Measurements from ENCODE around the gene C4A. TPM values are rescaled to one million over a fixed set of nuclear protein-coding genes. Genes with fewer than 3 reads are reported as not detected.
A peak's percentile ranks its signal among the peaks of the same experiment; 100 is the strongest.
"Not testable (repeated sequence)": the region's sequence is repeated elsewhere in the genome, so short reads cannot be mapped to it uniquely, and the experiment has no call there.

Gene C4A
- total RNA-seq, 1 donor from 2014 or later: 6.1 TPM

DNA sequence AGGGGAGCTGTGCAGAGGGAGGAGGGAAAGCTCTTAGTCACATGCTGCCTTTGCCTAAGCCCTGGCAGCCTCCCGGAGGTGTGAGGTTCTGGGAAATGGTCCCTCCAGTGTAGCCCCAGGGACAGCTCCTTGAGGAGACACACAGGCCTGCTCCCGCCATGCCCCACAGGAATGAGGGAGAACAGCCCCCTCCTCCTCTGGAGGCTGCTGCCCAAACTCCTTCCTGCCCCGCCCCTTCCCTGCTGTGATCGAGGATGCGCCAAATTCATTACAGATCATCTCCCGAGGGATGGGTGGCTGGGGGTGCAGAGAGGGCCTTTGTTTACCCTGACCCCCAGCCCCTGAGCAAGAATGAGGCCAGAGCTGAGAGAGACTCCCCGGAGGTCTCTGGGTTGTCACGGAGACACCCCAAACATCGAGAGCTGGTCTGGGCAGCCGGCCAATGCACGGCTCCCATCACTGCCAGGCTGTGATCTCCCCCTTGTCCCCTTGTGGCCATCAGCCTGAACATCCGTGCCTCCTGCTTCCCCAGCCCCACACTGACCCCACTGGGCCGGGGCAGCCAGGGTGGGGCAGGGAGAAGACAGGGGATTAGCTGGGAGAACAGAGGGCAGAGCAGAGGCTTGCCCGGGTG, 64.7 kb downstream of the C4A start:
- no peak overlapping the region for H3K4me3 Mint-ChIP-seq (ENCODE audit: unreplicated experiment)
- H3K36me3 Mint-ChIP-seq (ENCODE audit: low read depth, unreplicated experiment): peaks cover 7% of the 10 kb centered on the region
- H3K27ac Mint-ChIP-seq (ENCODE audit: unreplicated experiment): no peak overlapping the region
- no peak for DNase-seq (ENCODE audit: low spot score)
- peaks cover 9% of the 10 kb centered on the region for H3K27me3 Mint-ChIP-seq (ENCODE audit: unreplicated experiment)
- TF ChIP-seq, protein P1, sequence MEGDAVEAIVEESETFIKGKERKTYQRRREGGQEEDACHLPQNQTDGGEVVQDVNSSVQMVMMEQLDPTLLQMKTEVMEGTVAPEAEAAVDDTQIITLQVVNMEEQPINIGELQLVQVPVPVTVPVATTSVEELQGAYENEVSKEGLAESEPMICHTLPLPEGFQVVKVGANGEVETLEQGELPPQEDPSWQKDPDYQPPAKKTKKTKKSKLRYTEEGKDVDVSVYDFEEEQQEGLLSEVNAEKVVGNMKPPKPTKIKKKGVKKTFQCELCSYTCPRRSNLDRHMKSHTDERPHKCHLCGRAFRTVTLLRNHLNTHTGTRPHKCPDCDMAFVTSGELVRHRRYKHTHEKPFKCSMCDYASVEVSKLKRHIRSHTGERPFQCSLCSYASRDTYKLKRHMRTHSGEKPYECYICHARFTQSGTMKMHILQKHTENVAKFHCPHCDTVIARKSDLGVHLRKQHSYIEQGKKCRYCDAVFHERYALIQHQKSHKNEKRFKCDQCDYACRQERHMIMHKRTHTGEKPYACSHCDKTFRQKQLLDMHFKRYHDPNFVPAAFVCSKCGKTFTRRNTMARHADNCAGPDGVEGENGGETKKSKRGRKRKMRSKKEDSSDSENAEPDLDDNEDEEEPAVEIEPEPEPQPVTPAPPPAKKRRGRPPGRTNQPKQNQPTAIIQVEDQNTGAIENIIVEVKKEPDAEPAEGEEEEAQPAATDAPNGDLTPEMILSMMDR (IDR thresholded peaks at IDR 0.05; ENCODE audit: unreplicated experiment): no peak
- no peaks in the 10 kb centered on the region for H3K9me3 Mint-ChIP-seq (ENCODE audit: unreplicated experiment)
- peaks cover 5% of the 10 kb centered on the region for H3K4me1 Mint-ChIP-seq (ENCODE audit: unreplicated experiment)

DNA sequence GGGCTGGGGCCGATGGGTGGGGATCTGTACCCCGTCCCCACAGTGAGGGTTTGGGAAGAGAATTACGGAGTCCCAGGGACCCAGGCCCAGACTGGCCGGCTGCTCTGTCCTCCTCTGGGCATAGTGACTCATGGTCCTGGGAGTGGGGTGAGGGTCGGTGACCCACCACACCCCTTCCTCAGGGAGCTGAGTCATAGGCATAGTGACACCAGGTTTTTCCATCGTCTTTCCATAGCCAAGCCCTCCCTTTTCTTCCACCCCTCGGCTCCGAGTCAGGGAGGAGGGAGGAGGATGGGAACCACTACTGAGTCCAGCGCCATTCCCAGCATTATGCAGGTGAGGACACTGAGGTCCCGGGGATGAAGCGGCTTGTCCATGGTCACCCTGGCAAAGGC, 65.2 kb downstream of the C4A start:
- TF ChIP-seq, protein P1 (IDR thresholded peaks at IDR 0.05; ENCODE audit: unreplicated experiment): no peak
- DNase-seq (ENCODE audit: low spot score): no peak
- peaks cover 9% of the 10 kb centered on the region for H3K27me3 Mint-ChIP-seq (ENCODE audit: unreplicated experiment)
- H3K36me3 Mint-ChIP-seq (ENCODE audit: low read depth, unreplicated experiment): peaks cover 7% of the 10 kb centered on the region
- no peak overlapping the region for H3K27ac Mint-ChIP-seq (ENCODE audit: unreplicated experiment)
- no peaks in the 10 kb centered on the region for H3K9me3 Mint-ChIP-seq (ENCODE audit: unreplicated experiment)
- peaks cover 5% of the 10 kb centered on the region for H3K4me1 Mint-ChIP-seq (ENCODE audit: unreplicated experiment)
- H3K4me3 Mint-ChIP-seq (ENCODE audit: unreplicated experiment): no peak overlapping the region

- Mint-ChIP-seq H3K4me3 (ENCODE audit: unreplicated experiment) (no peak overlapping the region), H3K4me1 (ENCODE audit: unreplicated experiment) (peaks cover 5% of the 10 kb centered on the region), H3K9me3 (ENCODE audit: unreplicated experiment) (no peaks in the 10 kb centered on the region), H3K27me3 (ENCODE audit: unreplicated experiment) (peaks cover 9% of the 10 kb centered on the region), H3K36me3 (ENCODE audit: low read depth, unreplicated experiment) (peaks cover 7% of the 10 kb centered on the region), H3K27ac (ENCODE audit: unreplicated experiment) (no peak overlapping the region)
- no peak for DNase-seq (ENCODE audit: low spot score)
- TF ChIP-seq, protein P1 (IDR thresholded peaks at IDR 0.05; ENCODE audit: unreplicated experiment): no peak
Observed at GRCh38 chr6:32047539-32047854, 65.6 kb downstream of the C4A start.

DNA sequence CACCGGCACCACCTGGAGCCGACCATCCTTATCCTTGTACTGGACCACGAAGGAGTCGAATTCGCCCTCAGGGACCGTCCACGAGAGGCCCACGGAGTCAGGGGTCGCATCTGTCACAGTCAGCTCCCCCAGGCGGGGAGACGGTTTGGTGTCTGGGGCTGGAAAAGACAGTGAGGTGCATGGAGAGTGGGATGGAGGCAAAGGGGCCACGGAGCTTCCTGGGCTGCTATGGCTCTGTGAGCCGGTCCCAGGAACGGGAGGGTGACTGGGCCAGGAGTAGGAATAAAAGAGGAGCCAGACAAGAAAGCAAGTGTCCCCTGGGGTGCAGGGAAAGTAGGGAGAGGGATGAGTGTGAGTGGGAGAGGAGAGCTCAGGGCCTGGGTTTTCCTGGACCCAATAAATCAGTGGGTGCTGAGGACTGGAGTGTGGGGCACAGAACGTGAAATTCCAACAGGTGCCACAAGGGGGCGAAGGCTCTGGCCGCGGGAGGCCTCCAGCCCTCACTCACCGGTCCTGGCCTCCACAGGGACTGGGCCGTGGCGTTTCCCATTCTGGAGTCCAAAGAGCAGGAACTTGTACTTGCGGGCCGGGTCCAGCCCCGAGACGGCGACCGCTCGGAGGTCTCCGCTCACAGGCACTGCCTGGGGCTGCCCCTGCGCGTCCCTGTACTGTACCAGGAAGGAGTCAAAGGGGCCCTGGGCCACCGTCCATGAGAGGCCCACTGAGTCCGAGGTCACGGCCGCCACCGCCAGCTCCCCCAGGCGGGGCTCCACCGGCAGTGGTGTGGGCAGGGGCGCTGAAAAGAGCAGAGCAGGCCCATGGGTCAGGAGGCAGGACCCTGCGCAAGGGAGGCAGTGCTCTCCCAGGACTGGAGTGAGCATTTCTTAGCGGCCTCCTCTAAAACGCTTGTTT, 66.3 kb downstream of the C4A start:
- DNase-seq (ENCODE audit: low spot score): peak; percentile 73
- Mint-ChIP-seq H3K4me3 (ENCODE audit: unreplicated experiment) (no peak overlapping the region), H3K27ac (ENCODE audit: unreplicated experiment) (no peak overlapping the region), H3K9me3 (ENCODE audit: unreplicated experiment) (no peaks in the 10 kb centered on the region), H3K27me3 (ENCODE audit: unreplicated experiment) (peaks cover 9% of the 10 kb centered on the region), H3K4me1 (ENCODE audit: unreplicated experiment) (peaks cover 5% of the 10 kb centered on the region), H3K36me3 (ENCODE audit: low read depth, unreplicated experiment) (peaks cover 7% of the 10 kb centered on the region)
- TF ChIP-seq, protein P1 (IDR thresholded peaks at IDR 0.05; ENCODE audit: unreplicated experiment): peak; percentile 88

GRCh38 chr6:32049149-32049548, 67.3 kb downstream of the C4A start:
- not testable (repeated sequence) for H3K36me3 Mint-ChIP-seq (ENCODE audit: low read depth, unreplicated experiment); H3K4me1 Mint-ChIP-seq (ENCODE audit: unreplicated experiment); H3K4me3 Mint-ChIP-seq (ENCODE audit: unreplicated experiment); H3K9me3 Mint-ChIP-seq (ENCODE audit: unreplicated experiment); DNase-seq (ENCODE audit: low spot score)
- H3K27me3 Mint-ChIP-seq (ENCODE audit: unreplicated experiment): peaks cover 13% of the 10 kb centered on the region
- H3K27ac Mint-ChIP-seq (ENCODE audit: unreplicated experiment): peak overlapping the region; percentile 12

DNA sequence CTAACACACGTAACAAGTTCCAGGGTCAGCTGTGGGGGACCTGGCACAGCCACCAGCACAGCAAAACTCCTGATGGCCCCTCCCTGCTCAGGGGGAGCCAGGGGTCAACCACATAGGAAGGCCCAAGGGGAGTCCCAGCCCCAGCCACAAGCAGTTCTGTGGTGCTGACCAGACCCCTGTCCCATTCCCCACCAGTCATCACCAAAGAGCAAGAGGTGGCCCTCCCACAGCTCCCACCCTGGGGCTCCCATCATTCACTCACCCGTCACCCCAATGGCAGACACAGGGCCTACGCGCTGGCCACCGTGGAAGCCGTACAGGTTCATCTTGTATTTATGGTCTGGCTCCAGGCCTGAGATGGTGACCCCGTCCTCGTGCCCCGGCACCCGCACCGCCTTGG, 67.9 kb downstream of the C4A start:
- H3K4me3 Mint-ChIP-seq (ENCODE audit: unreplicated experiment); H3K9me3 Mint-ChIP-seq (ENCODE audit: unreplicated experiment); DNase-seq (ENCODE audit: low spot score); H3K4me1 Mint-ChIP-seq (ENCODE audit: unreplicated experiment); H3K27ac Mint-ChIP-seq (ENCODE audit: unreplicated experiment); H3K36me3 Mint-ChIP-seq (ENCODE audit: low read depth, unreplicated experiment): not testable (repeated sequence)
- peaks cover 17% of the 10 kb centered on the region for H3K27me3 Mint-ChIP-seq (ENCODE audit: unreplicated experiment)

All from endothelial cell (in vitro differentiated cells).